Hepatocyte (in vitro differentiated cells): ENCODE measurements around the gene TUG1. TPM values are rescaled to one million over a fixed set of nuclear protein-coding genes. Genes with fewer than 3 reads are reported as not detected.

Experiments used
- DNase-seq: peaks from one replicate; pipeline ENCODE4 v3.0.0-alpha.2; 2016; ENCODE audit warnings: low spot score
- H2AFZ ChIP-seq: fragments of 200-600 bp; sonication (generic); 2 replicates; pipeline ENCODE4 v1.6.0; 2016; ENCODE audit warnings: antibody characterized with exemption, mild to moderate bottlenecking
- H3K27ac ChIP-seq: fragments of 200-600 bp; sonication (generic); 2 replicates; pipeline ENCODE4 v1.5.1; 2016; ENCODE audit warnings: mild to moderate bottlenecking
- H3K27me3 ChIP-seq: fragments of 200-600 bp; sonication (generic); 2 replicates; pipeline ENCODE4 v1.6.1; 2016
- H3K36me3 ChIP-seq: fragments of 200-600 bp; sonication (generic); replicated peaks from 2 replicates; pipeline ENCODE4 v1.5.1; 2016; ENCODE audit warnings: low read depth; ENCODE audit not compliant: insufficient read depth
- H3K4me1 ChIP-seq: fragments of 200-600 bp; sonication (generic); 2 replicates; pipeline ENCODE4 v1.5.1; 2016; ENCODE audit warnings: mild to moderate bottlenecking, moderate library complexity; ENCODE audit not compliant: insufficient read depth
- H3K4me2 ChIP-seq: fragments of 200-600 bp; sonication (generic); 2 replicates; pipeline ENCODE4 v1.6.0; 2016
- H3K4me3 ChIP-seq: fragments of 200-600 bp; sonication (generic); 2 replicates; pipeline ENCODE4 v1.5.1; 2016; ENCODE audit warnings: mild to moderate bottlenecking
- H3K79me2 ChIP-seq: fragments of 200-600 bp; sonication (generic); 2 replicates; pipeline ENCODE4 v1.6.0; 2017; ENCODE audit warnings: mild to moderate bottlenecking
- H3K9me2 ChIP-seq: fragments of 200-600 bp; sonication (generic); replicated peaks from 2 replicates; pipeline ENCODE4 v1.6.0; 2017; ENCODE audit warnings: mild to moderate bottlenecking; ENCODE audit not compliant: insufficient read depth
- H3K9me3 ChIP-seq: fragments of 200-600 bp; sonication (generic); 2 replicates; pipeline ENCODE4 v1.5.1; 2016; ENCODE audit warnings: low read depth, mild to moderate bottlenecking
- H4K20me1 ChIP-seq: fragments of 200-600 bp; sonication (generic); 2 replicates; pipeline ENCODE4 v1.6.0; 2016; ENCODE audit warnings: mild to moderate bottlenecking; ENCODE audit not compliant: insufficient read depth, poor library complexity, severe bottlenecking
- CTCF ChIP-seq: fragments of 200-600 bp; sonication (generic); IDR thresholded peaks from 2 replicates; pipeline ENCODE4 v1.5.1; 2016; ENCODE audit warnings: antibody characterized with exemption, mild to moderate bottlenecking; ENCODE audit not compliant: poor library complexity
- EZH2 ChIP-seq: fragments of 200-600 bp; sonication (generic); IDR thresholded peaks from 2 replicates; pipeline ENCODE4 v1.6.1; 2016; ENCODE audit warnings: antibody characterized with exemption, mild to moderate bottlenecking, borderline replicate concordance
- EZH2phosphoT487 ChIP-seq: fragments of 200-600 bp; sonication (generic); IDR thresholded peaks from one replicate; pipeline ENCODE4 v1.6.1; 2018; ENCODE audit warnings: antibody characterized with exemption, mild to moderate bottlenecking, low read depth, moderate library complexity; ENCODE audit not compliant: unreplicated experiment, severe bottlenecking
- WGBS: methylation state at CpG from one replicate; pipeline ENCODE4 v1.1.6; 2016; ENCODE audit warnings: low lambda C conversion rate; ENCODE audit errors: missing lambda C conversion rate; 5-methylcytosine and 5-hydroxymethylcytosine counted together
- polyA plus RNA-seq: library from polyadenylated mRNA; unstranded; fragments of >200 nt; fragmentation: Nextera tagmentation; extraction: Ambion mirVana; gene quantifications from 2 replicates; pipeline ENCODE4 v1.2.1, GENCODE V29; 2016
- total RNA-seq: library from RNA; depleted of rRNA; stranded (reverse); fragments of >200 nt; gene quantifications from 2 replicates; pipeline ENCODE4 v1.2.3, GENCODE V29; 2014

The TUG1 gene
- total and polyA plus RNA-seq, 2 experiments from 2014 or later: 33.9 to 99.3 TPM

GRCh38 chr22:31001124-31001770 is 32.2 kb downstream of the TUG1 start:
- no peak overlapping the region for H3K27ac ChIP-seq
- H3K4me1 ChIP-seq: no peaks in the 10 kb centered on the region
- no peaks in the 10 kb centered on the region for H3K79me2 ChIP-seq
- no peaks in the 10 kb centered on the region for H4K20me1 ChIP-seq
- WGBS: 92% methylated on average over 6 of the region's 6 CpGs
- no peak overlapping the region for H3K4me3 ChIP-seq
- no peaks in the 10 kb centered on the region for H3K27me3 ChIP-seq
- TF ChIP-seq EZH2: no peak
- no peak for TF ChIP-seq CTCF
- H3K9me2 ChIP-seq: no peaks in the 10 kb centered on the region
- no peak overlapping the region for H3K4me2 ChIP-seq
- no peaks in the 10 kb centered on the region for H3K36me3 ChIP-seq
- no peak overlapping the region for H2AFZ ChIP-seq
- no peaks in the 10 kb centered on the region for H3K9me3 ChIP-seq
- no peak for DNase-seq

DNA sequence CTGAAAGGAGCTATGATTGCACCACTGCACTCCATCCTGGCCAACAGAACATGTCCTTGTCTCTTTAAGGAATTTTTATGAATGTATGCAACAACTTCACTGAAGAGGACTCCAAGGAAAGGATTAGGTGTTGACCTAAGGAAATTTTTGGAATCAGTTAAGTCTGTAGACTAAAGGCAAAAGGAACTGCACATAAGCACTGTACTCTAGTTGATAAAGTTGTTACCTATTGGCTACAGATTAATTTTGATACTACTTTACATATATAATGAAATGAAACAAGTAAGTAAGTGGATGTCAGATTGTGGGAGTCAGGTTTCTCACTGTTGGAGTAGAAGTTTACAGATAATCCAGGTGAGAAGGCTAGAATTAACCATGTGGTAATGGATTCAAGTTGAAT is 36.5 kb downstream of the TUG1 start:
- H3K4me1 ChIP-seq: no peaks in the 10 kb centered on the region
- DNase-seq: no peak
- no peaks in the 10 kb centered on the region for H4K20me1 ChIP-seq
- no peaks in the 10 kb centered on the region for H3K27me3 ChIP-seq
- H3K9me3 ChIP-seq: no peaks in the 10 kb centered on the region
- H3K79me2 ChIP-seq: no peaks in the 10 kb centered on the region
- TF ChIP-seq EZH2phosphoT487 (no peak), EZH2 (no peak), CTCF (no peak)
- no peak overlapping the region for H3K27ac ChIP-seq
- H3K36me3 ChIP-seq: no peaks in the 10 kb centered on the region
- no peak overlapping the region for H2AFZ ChIP-seq
- H3K4me2 ChIP-seq: no peak overlapping the region
- H3K9me2 ChIP-seq: no peaks in the 10 kb centered on the region
- no peak overlapping the region for H3K4me3 ChIP-seq

DNA sequence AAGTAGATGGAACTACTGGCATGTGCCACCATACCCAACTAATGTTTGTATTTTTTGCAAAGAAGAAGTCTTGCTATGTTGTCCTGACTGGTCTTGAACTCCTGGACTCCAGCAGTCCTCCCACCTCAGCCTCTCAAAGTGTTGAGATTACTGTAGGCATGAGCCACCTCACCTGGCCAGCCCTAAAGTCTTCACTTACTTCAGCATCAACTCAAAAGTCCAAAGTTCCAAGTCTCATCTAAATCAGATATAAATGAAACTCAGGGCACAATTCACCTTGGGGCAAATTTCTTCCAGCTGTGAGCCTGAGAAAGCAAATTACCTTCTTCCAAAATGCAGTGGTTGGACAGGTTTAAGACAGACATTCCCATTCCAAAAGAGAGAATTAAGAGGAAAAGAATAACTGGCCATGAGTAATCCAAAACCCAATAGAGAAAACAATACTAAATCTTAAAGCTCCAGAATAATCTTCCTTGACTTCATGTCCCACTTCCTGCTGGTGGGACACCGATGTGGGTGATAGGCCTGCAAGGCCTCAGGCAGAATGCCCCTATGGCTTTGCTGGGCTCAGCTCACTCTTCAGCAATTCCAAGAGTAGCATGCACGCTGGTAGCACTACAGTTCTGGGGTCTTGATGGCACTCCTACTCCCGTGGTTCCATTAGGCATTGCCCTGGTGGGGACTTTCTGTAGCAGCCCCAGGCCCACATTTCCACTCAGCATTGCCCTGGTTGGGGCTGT is 50.3 kb downstream of the TUG1 start:
- DNase-seq: no peak
- H3K4me3 ChIP-seq: no peak overlapping the region
- no peaks in the 10 kb centered on the region for H4K20me1 ChIP-seq
- no peaks in the 10 kb centered on the region for H3K9me3 ChIP-seq
- no peak for TF ChIP-seq EZH2phosphoT487
- no peak for TF ChIP-seq CTCF
- TF ChIP-seq EZH2: no peak
- WGBS: 77% methylated on average over 3 of the region's 3 CpGs
- H3K4me1 ChIP-seq: no peaks in the 10 kb centered on the region
- H3K9me2 ChIP-seq: no peaks in the 10 kb centered on the region
- no peaks in the 10 kb centered on the region for H3K36me3 ChIP-seq
- no peak overlapping the region for H3K27ac ChIP-seq
- H3K4me2 ChIP-seq: no peak overlapping the region
- H3K79me2 ChIP-seq: no peaks in the 10 kb centered on the region
- no peaks in the 10 kb centered on the region for H3K27me3 ChIP-seq
- H2AFZ ChIP-seq: no peak overlapping the region
